HG02943 (cell line): ENCODE data around the gene TMEM89.

ENCODE experiments used
- ATAC-seq: cut with Tn5 transposase; IDR thresholded peaks from one replicate; pipeline ENCODE4 v1.9.1; 2021; ENCODE audit warnings: mild to moderate bottlenecking, low read depth, moderate library complexity; ENCODE audit not compliant: unreplicated experiment

The TMEM89 gene

GRCh38 chr3:48644898-48645760, 23.6 kb upstream of the TMEM89 start:
- no peak for ATAC-seq

GRCh38 chr3:48642605-48643004, 21.0 kb upstream of the TMEM89 start:
- ATAC-seq = no peak

DNA sequence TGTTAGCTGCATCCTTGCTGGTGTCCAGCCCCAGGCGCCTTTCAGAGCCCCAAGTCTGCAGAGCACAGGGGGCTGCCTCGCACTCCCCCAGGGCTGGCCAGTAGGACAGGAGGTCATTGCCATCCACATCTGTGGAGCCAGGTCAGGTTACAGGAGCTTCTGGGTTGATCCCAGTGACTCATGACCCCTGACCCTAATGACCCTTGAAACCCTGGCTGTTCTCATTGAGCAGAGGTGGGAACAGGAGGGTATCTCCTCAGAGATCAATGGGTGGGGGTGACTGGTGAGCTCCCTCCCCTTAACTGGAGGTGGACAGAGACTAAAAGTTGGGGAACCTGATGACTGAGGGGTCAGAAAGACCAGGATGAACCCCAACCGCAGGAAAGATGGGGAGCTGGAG, 19.8 kb upstream of the TMEM89 start:
- ATAC-seq = no peak

DNA sequence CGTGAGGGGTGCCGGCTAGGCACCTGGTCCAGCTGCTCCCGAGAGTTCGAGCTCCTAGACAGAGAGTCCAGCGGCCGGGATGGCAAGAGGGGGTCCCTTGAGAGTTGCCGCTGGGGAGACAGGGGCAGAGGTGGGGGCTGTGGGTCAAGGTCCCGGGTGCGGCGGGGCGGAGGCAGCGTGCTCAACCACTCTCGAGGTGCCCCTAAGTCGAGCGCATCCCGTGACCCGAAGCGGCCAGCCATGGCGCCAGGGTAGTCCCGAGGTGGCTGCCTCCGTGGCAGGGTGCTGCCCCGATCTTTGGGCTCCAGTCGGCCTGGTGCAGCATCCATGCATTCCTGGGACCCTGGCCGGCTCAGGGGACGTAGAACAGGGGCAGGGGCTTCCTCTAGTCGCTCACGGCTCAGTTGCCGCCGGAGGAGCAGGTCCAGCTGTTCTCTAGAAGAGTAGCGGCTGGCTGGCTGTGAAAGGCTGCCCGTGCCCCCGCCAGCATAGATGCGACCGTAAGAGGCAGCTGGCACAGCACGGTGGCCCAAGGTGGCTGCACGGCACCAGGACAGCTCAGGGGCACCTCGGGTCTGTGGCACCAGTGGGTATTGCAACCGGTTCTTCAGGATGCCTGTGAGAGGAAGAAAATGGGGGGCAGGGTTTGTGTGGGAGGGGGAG, 18.5 kb upstream of the TMEM89 start:
- no peak for ATAC-seq

GRCh38 chr3:48637305-48637704, 15.7 kb upstream of the TMEM89 start:
- no peak for ATAC-seq

DNA sequence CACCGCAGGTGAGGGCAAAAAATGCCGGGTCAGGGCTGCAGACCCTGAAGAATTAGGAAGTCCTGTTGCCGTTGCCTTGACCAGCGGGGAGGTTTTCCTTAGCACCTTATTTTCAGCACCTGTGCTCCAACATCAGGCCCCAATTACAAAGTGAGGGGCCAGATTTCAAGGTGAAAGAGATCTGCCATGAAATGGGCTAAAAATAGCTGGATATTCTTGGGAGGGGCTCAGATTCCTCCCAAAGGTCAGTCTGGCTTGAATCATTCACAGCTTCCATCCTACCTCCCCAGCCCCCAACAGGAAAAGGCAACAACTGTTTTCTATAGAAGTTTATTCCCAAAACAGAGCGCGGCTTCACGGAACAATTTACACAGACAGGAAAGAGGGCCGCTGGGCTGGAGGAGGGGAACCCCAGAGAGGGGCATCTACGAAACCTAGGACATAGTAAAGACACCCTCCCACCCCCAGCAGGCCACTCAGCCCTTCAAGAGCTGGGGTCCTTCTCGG, 14.6 kb upstream of the TMEM89 start:
- no peak for ATAC-seq

DNA sequence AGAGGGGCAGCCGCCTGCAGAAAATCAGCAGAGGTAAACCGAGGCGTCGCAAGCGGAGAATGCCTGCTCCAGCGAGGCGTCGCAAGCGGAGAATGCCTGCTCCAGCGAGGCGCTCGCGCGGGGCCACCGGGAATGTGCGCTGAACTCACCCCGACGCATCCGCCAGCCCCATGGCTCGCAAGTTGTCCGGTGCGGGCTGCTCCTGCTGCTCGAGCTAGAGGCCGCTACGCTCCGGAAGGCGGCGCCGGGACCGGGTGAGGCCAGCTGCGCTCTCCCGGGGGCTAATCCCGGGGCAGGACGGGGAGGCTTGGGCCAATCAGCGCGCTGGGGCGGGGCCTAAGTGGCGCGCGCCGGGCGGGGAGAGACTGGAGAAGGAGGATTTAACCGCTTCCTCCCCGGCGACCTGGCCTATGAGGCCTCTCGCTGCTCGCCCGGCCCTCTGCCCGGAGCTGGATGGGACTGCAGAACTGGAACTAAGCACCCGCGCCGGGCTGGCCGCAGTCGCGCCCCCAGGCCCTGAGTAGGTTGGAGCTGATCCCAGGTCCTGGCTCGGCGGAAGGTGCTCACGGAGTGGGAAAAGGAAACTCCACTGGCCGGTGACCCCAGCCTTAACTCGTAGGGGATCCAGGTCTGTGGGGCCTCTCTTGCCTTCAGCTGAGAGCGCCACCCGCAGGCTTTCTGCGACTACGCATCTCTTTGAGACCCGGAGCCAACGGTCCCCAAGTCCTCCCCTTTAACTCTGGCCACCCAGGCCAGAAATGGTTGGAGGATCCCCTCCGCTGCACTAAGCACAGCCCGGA, 13.9 kb upstream of the TMEM89 start, which contains the start of gene SLC26A6:
Gene SLC26A6 (minus strand): TSS at position 240 of the 800 bp plus-strand sequence. CDS start 68 bp downstream, at position 172.
- ATAC-seq = peak; percentile 74

DNA sequence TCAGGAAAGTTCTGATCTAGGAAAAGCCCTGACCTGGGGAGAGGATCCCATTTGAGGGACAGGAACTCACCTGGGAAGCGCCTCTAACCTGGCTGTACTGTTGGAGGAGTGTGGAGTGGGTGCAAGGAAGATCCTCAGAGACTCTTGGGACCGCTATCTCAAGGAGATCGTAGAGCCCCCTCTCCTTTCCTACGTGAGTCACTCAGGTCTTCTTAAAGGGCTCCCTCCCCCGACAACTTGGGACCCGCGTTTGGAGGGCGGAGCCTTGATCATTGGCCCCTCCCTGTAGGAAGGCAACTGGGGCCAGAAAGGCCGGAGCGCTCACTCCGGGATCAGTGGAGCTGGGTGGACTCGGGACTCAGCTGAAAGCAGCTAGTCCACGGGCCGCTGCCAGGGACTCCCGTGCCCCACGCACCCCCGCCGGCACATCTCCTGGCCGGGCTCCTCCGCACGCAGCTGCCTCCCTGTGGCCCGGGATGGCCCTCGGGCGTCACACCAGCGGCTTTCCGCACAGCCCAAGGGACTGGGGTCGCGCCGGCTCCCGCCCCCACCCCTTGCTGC, 13.2 kb upstream of the TMEM89 start:
- ATAC-seq = peak; percentile 10

GRCh38 chr3:48633743-48634142, 12.2 kb upstream of the TMEM89 start:
- ATAC-seq = no peak

DNA sequence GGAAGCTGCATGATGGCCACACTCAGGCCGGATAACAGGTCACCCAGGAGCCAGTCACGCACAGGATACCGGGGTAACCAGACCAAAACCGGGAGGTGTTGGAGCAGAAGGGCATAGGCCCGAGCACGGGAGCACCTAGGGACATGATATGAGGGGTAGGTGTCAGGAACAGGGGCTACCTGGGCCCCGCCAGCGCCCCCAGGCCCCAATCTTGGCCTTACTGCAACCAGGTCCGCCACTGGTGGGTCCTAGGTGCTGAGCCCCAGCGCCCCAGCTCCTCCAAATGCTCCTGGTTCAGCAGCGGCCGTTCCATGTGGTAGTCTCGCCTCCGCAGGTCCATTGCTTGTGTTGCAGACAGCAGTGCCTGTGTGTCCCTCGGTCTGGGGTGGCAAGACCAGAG, 11.7 kb upstream of the TMEM89 start:
- ATAC-seq = no peak

DNA sequence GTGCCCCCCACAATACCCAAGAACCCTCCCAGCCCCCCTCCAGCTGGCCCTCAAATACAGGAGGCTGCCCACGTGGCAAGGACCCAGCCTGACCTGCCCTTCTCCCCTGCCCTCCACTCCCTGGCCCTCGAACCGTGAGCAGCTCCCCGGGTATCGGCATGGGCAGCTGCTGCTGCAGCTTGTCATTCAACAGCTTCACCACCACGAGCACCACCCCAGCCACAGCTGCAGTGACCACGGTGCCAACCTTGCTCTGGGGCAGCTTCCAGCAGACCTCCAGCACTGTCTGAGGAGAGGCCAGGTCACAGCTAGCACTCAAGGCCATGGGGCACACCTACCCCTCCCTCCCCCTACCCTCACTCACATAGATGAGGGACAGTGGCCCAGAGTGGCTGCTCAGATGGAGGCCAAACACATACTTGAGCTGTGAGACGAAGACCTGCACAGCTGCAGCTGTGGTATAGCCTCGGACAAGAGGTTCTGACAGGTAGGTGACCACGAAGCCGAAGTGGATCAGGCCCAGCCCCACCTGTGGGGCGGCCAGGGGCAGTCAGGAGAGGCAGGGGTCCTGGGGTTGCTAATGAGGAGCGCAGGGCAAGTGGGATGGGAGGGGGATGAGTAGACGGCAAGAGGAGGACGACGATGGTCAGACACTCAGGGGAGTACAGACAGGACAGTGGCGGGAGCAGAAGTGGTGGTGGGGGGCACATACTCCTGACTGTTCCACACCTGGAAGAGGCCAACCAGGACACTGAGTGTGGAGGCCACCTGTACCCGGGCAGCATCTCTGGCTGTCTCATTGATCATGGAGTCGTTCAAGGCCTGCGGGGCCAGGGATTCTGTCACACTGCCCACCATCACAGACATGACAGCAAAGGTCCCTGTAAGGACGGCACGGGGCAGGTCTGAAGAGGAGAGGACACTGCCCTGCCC, 10.2 kb upstream of the TMEM89 start:
- no peak for ATAC-seq

- no peak for ATAC-seq
Measured at GRCh38 chr3:48630833-48631232, 9.3 kb upstream of the TMEM89 start.

GRCh38 chr3:48630407-48630806, 8.8 kb upstream of the TMEM89 start:
- ATAC-seq = no peak

GRCh38 chr3:48629894-48630293, 8.3 kb upstream of the TMEM89 start:
- no peak for ATAC-seq

GRCh38 chr3:48628277-48629017, 6.9 kb upstream of the TMEM89 start:
- no peak for ATAC-seq

- ATAC-seq = no peak
Measured at GRCh38 chr3:48625600-48625999, 4.0 kb upstream of the TMEM89 start.

GRCh38 chr3:48624767-48625166, 3.2 kb upstream of the TMEM89 start:
- ATAC-seq = no peak

DNA sequence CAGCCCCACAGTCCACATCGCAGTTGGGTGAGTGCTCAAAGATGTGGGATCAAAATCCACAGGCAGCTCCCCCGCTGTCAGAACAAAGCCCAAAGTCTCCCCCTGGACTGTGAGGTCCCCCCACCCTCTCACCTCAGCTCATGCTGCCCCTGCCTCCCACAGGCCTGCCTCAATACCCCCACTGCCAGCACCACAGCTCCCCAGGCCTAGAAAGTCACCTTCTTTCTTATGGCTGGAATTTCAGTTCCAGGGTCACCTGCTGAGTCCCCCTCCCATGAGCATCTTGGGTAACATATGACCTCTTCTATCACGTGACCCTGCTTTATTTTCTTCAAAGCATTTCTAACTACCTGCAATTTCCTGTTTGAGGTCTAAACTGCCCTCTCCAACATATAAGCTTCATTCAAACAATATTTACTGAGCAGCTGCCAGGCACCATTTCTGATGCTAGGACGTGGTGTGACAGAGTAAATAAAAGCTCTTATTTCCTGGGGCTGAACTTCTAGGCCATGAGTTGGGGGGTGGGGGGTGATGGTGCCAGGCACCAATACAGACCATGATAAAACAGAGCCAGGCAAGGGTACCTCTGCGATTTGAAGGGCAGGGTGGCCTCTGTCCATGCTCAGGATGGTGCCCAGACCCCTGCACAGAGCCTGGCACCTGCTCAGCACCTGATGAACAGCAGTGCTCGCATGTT, 2.4 kb upstream of the TMEM89 start:
- no peak for ATAC-seq
